Head of caudate nucleus (tissue), 42 donors: ENCODE data around the gene ANKHD1.
"Not testable (repeated sequence)": the region's sequence is repeated elsewhere in the genome, so short reads cannot be mapped to it uniquely, and the experiment has no call there.

Experiments used
- DNase-seq, 42 donors: peaks; one replicate each; pipeline versions ENCODE4 v3.0.0 to v3.0.0-alpha.2; 2020 to 2021; ENCODE audit warnings: mixed read lengths in 7 of 42
- intact Hi-C: fragments of 100-400 bp; cut with DNase I; formaldehyde crosslinking; loops from one replicate; pipeline ENCODE4 v1.15.0; 2022

The ANKHD1 gene

DNA sequence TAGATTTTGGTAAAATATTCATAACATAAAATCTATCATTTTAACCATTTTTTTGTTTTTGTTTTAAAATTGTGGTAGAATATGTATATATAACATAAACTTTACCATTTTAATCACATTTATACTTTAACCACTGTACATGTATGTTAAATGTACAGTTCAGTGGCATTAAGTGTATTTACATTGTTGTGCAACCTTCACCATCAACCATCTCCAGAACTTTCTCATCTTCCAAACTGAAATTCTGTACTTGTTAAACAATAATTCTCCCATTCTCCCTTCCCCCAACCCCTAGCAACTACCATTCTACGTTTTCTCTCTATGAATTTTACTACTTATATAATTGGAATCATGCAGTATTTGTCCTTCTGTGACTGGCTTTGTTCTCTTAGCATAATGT, 11.6 kb downstream of the ANKHD1 start:
- no peak for DNase-seq
- intact Hi-C loops, result no loop called here

GRCh38 chr5:140417235-140417634, 15.6 kb downstream of the ANKHD1 start:
- no peak for DNase-seq
- intact Hi-C loops, result no loop called here

- no peak for DNase-seq
- intact Hi-C loops, result no loop called here
Measured at GRCh38 chr5:140418862-140419520, 17.4 kb downstream of the ANKHD1 start.

GRCh38 chr5:140420226-140420570, 18.6 kb downstream of the ANKHD1 start:
- intact Hi-C loops, result no loop called here
- no peak for DNase-seq

DNA sequence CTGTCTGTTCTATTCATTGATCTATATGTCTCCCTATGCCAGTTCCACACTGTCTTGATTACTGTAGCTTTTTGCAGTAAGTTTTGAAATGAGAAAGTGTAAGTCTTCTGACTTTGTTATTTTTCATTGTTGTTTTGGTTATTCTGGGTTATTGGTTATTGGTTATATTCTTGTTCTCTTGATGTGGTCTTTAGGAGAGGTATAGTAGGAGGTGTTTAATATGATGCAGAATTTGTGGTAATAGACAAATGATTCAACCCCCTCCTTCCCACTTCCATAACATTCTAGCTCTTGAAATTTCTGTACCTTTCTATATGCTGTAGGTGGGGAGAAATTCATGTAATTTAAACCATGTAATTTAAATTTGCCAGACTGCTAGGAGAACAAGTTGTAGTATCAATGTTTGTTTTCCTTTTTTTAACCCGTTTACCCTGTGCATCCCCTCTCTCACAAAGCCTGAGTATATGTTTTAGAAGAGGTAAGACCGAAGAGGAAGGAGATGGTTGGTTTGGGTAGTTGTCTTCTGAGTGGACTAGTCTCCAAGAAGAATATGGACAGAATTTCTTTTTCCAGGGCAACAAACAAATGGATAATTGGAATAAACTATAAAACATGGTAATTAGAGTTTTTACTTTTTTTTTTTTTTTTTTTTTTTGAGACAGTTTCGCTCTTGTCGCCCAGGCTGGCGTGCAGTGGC, 19.2 kb downstream of the ANKHD1 start:
- intact Hi-C loops, result no loop called here
- DNase-seq, result no peak

- intact Hi-C loops, DNase-seq: not testable (repeated sequence)
Measured at GRCh38 chr5:140421375-140421774, 19.7 kb downstream of the ANKHD1 start.

DNA sequence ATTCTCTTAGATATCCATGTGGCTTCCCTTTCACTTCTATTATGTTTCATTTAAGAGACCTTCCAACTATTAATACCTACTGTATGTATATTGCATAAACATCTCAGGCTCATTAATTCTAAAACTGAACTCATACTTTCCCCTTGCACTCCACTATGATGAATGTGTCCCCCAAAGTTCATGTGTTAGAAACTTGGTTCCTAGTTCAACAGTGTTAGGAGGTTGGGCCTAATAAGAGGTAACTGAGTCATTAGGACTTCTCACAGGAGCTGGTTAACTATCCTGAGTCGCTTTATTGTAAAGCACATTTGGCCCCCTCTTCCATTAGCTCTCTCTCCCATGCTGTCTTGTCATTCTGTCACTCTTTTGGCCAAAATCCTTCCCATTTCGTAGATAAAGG, 22.0 kb downstream of the ANKHD1 start:
- intact Hi-C loops, result no loop called here
- DNase-seq, result no peak

- DNase-seq, result no peak
- intact Hi-C loops, result no loop called here
Measured at GRCh38 chr5:140424135-140424534, 22.5 kb downstream of the ANKHD1 start.

GRCh38 chr5:140427726-140428125, 26.1 kb downstream of the ANKHD1 start:
- DNase-seq, intact Hi-C loops: not testable (repeated sequence)

GRCh38 chr5:140429724-140430123, 28.1 kb downstream of the ANKHD1 start:
- intact Hi-C loops, result no loop called here
- DNase-seq, result no peak

GRCh38 chr5:140432212-140432611, 30.6 kb downstream of the ANKHD1 start:
- intact Hi-C loops, result no loop called here
- DNase-seq, result no peak

- intact Hi-C loops, result no loop called here
- DNase-seq, result no peak
Measured at GRCh38 chr5:140432916-140433315, 31.3 kb downstream of the ANKHD1 start.

DNA sequence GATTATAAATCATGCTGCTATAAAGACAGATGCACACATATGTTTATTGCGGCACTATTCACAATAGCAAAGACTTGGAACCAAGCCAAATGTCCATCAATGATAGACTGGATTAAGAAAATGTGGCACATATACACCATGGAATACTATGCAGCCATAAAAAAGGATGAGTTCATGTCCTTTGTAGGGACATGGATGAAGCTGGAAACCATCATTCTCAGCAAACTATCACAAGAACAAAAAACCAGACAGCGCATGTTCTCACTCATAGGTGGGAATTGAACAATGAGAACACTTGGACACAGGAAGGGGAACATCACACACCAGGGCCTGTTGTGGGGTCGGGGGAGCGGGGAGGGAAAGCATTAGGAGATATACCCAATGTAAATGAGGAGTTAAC, 55.7 kb downstream of the ANKHD1 start:
- intact Hi-C loops, DNase-seq: not testable (repeated sequence)

GRCh38 chr5:140466981-140467742, 65.5 kb downstream of the ANKHD1 start:
- intact Hi-C loops, result no loop called here
- DNase-seq, result no peak

GRCh38 chr5:140468188-140468587, 66.6 kb downstream of the ANKHD1 start:
- no peak for DNase-seq
- intact Hi-C loops, result no loop called here

- intact Hi-C loops, result no loop called here
- DNase-seq, result no peak
Measured at GRCh38 chr5:140469259-140469658, 67.6 kb downstream of the ANKHD1 start.

GRCh38 chr5:140480310-140481014, 78.8 kb downstream of the ANKHD1 start:
- DNase-seq, result no peak
- intact Hi-C loops, result no loop called here

DNA sequence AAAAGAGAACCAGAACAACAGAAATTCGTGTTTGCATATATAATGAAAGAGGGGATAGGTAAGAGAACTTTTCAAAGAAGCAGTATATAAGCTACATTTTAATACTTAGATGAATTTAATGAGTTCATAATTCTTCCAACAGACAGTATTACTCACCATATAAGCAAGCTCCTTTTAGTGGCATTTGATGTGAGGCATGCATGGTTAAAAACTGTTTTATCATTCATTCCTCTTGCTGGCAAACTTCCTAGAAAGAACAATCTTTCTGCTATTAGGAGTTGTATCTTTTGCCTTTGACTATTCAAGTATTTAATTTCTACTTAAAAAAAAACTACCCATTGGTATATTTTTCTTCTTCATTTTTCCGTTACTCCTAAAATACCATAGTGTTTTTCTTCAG, 80.1 kb downstream of the ANKHD1 start:
- DNase-seq, result no peak
- intact Hi-C loops, result no loop called here

DNA sequence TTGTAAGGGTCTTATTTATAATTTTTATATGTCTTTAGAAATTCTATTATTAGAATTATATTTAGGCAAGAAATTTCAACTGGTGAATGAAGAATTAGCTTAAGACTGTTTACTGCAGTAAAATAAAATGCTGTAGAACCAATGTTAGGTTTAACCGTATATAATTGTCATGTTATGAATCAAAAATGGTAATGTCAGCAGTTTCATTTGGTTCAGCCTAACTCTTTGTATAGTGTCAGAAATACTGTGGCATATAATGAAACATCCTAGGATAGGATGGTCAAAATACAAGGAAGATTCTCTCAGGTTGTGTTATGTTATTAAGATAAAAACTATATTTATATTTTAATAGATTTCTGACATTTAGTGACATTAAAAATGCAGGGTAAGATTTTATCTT, 81.4 kb downstream of the ANKHD1 start:
- DNase-seq, result no peak
- intact Hi-C loops, result no loop called here

- intact Hi-C loops, DNase-seq: not testable (repeated sequence)
Measured at GRCh38 chr5:140488141-140488540, 86.5 kb downstream of the ANKHD1 start.
